SK-N-SH treated with all-trans-retinoic acid at 6 μM for 48 hours (cell line): ENCODE results near the gene TRAK1.

ENCODE experiments used
- ATAC-seq: fragments of 200-7000 bp; cut with Tn5 transposase; 3 replicates; pipeline ENCODE4 v1.9.1; 2020; ENCODE audit warnings: mild to moderate bottlenecking, moderate library complexity
- BACH2 ChIP-seq: fragments of 250-450 bp; sonication (Bioruptor Pico); IDR thresholded peaks from 2 replicates; pipeline ENCODE4 v1.9.0; 2021; ENCODE audit warnings: mild to moderate bottlenecking, borderline replicate concordance
- CSDC2 ChIP-seq: fragments of 250-450 bp; sonication (Bioruptor Pico); IDR thresholded peaks from 2 replicates; pipeline ENCODE4 v1.5.0; 2020; ENCODE audit warnings: mild to moderate bottlenecking, moderate library complexity
- ESRRG ChIP-seq: fragments of 250-450 bp; sonication (Bioruptor Pico); IDR thresholded peaks from 2 replicates; pipeline ENCODE4 v1.6.1; 2021; ENCODE audit warnings: mild to moderate bottlenecking
- ISL1 ChIP-seq: fragments of 250-450 bp; sonication (Bioruptor Pico); IDR thresholded peaks from 2 replicates; pipeline ENCODE4 v2.1.2; 2022; ENCODE audit warnings: mild to moderate bottlenecking, moderate library complexity
- PPARA ChIP-seq: fragments of 250-450 bp; sonication (Bioruptor Pico); IDR thresholded peaks from 2 replicates; pipeline ENCODE4 v1.5.0; 2020; ENCODE audit warnings: mild to moderate bottlenecking, borderline replicate concordance
- RARB ChIP-seq: fragments of 250-450 bp; sonication (Bioruptor Pico); IDR thresholded peaks from 2 replicates; pipeline ENCODE4 v1.8.0; 2021; ENCODE audit warnings: mild to moderate bottlenecking, moderate library complexity
- SNAI2 ChIP-seq: fragments of 250-450 bp; sonication (Bioruptor Pico); IDR thresholded peaks from 2 replicates; pipeline ENCODE4 v1.5.0; 2020; ENCODE audit warnings: mild to moderate bottlenecking, moderate library complexity
- TCF4 ChIP-seq: fragments of 250-450 bp; sonication (Bioruptor Pico); IDR thresholded peaks from 2 replicates; pipeline ENCODE4 v1.8.0; 2021; ENCODE audit warnings: mild to moderate bottlenecking, moderate library complexity, borderline replicate concordance
- ZC3H10 ChIP-seq: fragments of 250-450 bp; sonication (Bioruptor Pico); IDR thresholded peaks from 2 replicates; pipeline ENCODE4 v1.5.1; 2021; ENCODE audit warnings: mild to moderate bottlenecking, moderate library complexity
- ZFP3 ChIP-seq: fragments of 250-450 bp; sonication (Bioruptor Pico); IDR thresholded peaks from 2 replicates; pipeline ENCODE4 v1.5.0; 2020; ENCODE audit warnings: mild to moderate bottlenecking, moderate library complexity
- ZFP30 ChIP-seq: fragments of 450-650 bp; formaldehyde crosslinking; IDR thresholded peaks from 2 replicates; pipeline ENCODE4 v1.5.0; 2022; ENCODE audit warnings: mild to moderate bottlenecking, moderate library complexity
- ZNF565 ChIP-seq: fragments of 450-650 bp; formaldehyde crosslinking; conservative IDR thresholded peaks from 2 replicates; pipeline ENCODE4 v1.5.0; 2020; ENCODE audit warnings: low read depth, mild to moderate bottlenecking, moderate library complexity
- ZNF70 ChIP-seq: fragments of 450-650 bp; formaldehyde crosslinking; IDR thresholded peaks from 2 replicates; pipeline ENCODE4 v1.5.0; 2020; ENCODE audit warnings: mild to moderate bottlenecking, moderate library complexity
- ZNF8 ChIP-seq: fragments of 450-650 bp; formaldehyde crosslinking; IDR thresholded peaks from 2 replicates; pipeline ENCODE4 v1.5.0; 2020; ENCODE audit warnings: mild to moderate bottlenecking, moderate library complexity
- TF ChIP-seq, protein P1 (sequence below): fragments of 250-450 bp; sonication (Bioruptor Pico); IDR thresholded peaks from 2 replicates; pipeline ENCODE4 v1.8.0; 2020; ENCODE audit warnings: mild to moderate bottlenecking, moderate library complexity, borderline replicate concordance
- TF ChIP-seq, protein P2 (sequence below): fragments of 250-450 bp; sonication (Bioruptor Pico); IDR thresholded peaks from 2 replicates; pipeline ENCODE4 v1.5.0; 2020; ENCODE audit warnings: mild to moderate bottlenecking, moderate library complexity
- TF ChIP-seq, protein P3 (sequence below): fragments of 250-450 bp; sonication (Bioruptor Pico); IDR thresholded peaks from 2 replicates; pipeline ENCODE4 v1.8.0; 2021; ENCODE audit warnings: low read depth, mild to moderate bottlenecking, moderate library complexity, borderline replicate concordance
- TF ChIP-seq, protein P4 (sequence below): fragments of 250-450 bp; sonication (Bioruptor Pico); IDR thresholded peaks from 2 replicates; pipeline ENCODE4 v1.5.1; 2021; ENCODE audit warnings: mild to moderate bottlenecking, moderate library complexity

Gene TRAK1

DNA sequence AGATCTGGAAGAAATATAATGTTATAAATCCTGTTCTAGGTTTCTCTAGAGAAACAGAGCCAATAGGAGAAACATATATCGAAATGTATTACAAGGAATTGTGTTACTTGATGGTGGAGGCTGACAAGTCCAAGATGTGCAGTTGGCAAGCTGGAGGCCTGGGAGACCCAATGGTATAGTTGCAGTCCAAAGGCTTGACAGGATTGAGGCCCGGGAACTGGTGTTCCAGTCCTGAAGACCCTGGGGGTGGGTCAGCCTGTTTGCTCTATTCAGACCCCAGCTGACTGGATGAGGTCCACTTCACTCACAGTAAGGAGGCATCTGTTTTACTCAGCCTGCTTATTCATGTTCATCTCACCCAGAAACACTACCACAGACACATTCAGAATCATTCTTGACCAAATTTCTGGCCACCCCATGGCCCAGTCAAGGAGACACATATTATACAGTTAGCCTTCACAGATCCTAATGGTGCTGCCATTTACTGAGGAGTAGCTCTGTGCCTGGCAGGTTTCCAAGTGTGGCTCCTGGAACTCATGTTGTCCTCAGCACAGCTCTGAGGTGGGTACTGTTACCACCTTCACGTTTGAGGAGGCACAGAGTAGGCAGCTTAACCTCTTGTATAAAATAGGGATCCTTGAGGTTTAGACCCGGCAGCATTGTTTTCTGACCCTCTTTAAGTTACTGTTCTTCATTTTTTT, 3.7 kb downstream of the TRAK1 start:
- TF ChIP-seq TCF4 (CRISPR knock-in tag) (no peak), ZNF70 (no peak), ZNF565 (no peak)
- TF ChIP-seq, protein P1, sequence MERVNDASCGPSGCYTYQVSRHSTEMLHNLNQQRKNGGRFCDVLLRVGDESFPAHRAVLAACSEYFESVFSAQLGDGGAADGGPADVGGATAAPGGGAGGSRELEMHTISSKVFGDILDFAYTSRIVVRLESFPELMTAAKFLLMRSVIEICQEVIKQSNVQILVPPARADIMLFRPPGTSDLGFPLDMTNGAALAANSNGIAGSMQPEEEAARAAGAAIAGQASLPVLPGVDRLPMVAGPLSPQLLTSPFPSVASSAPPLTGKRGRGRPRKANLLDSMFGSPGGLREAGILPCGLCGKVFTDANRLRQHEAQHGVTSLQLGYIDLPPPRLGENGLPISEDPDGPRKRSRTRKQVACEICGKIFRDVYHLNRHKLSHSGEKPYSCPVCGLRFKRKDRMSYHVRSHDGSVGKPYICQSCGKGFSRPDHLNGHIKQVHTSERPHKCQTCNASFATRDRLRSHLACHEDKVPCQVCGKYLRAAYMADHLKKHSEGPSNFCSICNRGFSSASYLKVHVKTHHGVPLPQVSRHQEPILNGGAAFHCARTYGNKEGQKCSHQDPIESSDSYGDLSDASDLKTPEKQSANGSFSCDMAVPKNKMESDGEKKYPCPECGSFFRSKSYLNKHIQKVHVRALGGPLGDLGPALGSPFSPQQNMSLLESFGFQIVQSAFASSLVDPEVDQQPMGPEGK (CRISPR knock-in tag), result no peak
- ATAC-seq, result no peak

DNA sequence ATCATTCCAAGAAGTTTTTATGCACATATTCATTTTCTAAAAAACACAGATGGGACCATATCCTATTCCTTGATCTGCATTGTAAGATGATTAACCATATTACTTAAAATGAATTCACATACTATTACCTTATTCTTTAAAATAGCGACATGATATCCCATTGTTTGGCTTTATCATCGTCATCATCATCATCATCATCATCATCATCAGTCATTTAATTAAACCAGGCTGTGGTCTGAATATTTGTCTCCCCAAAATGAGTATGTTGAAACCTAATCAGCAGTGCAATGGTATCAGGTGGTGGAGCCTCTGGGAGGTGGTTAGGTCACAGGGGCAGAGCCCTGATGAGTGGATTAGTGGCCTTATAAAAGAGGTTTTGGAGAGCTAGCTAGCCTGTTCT, 4.4 kb downstream of the TRAK1 start:
- TF ChIP-seq ZFP3 (CRISPR knock-in tag), result no peak
- TF ChIP-seq RARB (CRISPR knock-in tag), result no peak
- TF ChIP-seq, protein P2, sequence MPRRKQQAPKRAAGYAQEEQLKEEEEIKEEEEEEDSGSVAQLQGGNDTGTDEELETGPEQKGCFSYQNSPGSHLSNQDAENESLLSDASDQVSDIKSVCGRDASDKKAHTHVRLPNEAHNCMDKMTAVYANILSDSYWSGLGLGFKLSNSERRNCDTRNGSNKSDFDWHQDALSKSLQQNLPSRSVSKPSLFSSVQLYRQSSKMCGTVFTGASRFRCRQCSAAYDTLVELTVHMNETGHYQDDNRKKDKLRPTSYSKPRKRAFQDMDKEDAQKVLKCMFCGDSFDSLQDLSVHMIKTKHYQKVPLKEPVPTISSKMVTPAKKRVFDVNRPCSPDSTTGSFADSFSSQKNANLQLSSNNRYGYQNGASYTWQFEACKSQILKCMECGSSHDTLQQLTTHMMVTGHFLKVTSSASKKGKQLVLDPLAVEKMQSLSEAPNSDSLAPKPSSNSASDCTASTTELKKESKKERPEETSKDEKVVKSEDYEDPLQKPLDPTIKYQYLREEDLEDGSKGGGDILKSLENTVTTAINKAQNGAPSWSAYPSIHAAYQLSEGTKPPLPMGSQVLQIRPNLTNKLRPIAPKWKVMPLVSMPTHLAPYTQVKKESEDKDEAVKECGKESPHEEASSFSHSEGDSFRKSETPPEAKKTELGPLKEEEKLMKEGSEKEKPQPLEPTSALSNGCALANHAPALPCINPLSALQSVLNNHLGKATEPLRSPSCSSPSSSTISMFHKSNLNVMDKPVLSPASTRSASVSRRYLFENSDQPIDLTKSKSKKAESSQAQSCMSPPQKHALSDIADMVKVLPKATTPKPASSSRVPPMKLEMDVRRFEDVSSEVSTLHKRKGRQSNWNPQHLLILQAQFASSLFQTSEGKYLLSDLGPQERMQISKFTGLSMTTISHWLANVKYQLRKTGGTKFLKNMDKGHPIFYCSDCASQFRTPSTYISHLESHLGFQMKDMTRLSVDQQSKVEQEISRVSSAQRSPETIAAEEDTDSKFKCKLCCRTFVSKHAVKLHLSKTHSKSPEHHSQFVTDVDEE (CRISPR knock-in tag), result no peak
- no peak for TF ChIP-seq BACH2 (CRISPR knock-in tag)
- TF ChIP-seq, protein P3, sequence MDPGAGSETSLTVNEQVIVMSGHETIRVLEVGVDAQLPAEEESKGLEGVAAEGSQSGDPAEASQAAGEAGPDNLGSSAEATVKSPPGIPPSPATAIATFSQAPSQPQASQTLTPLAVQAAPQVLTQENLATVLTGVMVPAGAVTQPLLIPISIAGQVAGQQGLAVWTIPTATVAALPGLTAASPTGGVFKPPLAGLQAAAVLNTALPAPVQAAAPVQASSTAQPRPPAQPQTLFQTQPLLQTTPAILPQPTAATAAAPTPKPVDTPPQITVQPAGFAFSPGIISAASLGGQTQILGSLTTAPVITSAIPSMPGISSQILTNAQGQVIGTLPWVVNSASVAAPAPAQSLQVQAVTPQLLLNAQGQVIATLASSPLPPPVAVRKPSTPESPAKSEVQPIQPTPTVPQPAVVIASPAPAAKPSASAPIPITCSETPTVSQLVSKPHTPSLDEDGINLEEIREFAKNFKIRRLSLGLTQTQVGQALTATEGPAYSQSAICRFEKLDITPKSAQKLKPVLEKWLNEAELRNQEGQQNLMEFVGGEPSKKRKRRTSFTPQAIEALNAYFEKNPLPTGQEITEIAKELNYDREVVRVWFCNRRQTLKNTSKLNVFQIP (CRISPR knock-in tag), result no peak
- no peak for TF ChIP-seq ISL1 (CRISPR knock-in tag)
- TF ChIP-seq ZC3H10 (CRISPR knock-in tag), result no peak
- ATAC-seq, result no peak

DNA sequence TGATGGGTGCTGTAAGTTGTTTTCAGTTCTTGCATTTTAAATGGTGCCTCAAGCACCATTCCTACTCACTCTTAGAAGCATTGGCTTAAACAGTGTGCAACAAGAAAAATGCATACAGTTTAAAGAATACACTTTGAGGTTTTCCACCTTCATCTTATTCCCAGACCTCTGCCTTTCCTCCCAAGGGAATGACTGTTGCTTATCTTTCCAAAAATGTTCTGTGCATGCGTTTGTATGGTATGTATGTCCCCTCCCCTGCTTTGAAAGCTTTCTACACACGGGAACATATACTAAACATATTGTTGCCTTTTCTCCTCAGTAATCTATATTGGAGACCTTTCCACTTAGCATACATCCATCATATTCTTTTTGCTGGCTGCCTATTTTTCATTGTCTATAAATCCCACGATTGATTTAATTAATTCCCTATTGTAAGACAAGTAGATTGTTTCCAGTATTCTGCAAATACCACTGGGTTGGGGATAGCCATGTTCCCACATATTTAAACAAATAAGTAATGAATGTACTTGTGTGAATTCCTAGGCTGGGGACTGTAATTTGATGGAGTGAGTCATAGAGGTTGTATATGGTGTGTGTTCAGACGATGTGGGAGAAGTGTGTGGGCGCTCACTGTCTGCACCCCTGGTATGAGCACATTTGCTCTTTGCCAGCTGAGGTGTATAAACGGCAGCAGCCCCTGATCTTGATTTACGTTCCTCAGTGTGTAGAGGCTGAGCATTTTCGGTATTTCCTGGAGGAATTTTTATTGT, 5.8 kb downstream of the TRAK1 start:
- ATAC-seq, result peak; percentile 66
- TF ChIP-seq ZFP3 (CRISPR knock-in tag), result no peak
- TF ChIP-seq ISL1 (CRISPR knock-in tag), result peak; percentile 61

DNA sequence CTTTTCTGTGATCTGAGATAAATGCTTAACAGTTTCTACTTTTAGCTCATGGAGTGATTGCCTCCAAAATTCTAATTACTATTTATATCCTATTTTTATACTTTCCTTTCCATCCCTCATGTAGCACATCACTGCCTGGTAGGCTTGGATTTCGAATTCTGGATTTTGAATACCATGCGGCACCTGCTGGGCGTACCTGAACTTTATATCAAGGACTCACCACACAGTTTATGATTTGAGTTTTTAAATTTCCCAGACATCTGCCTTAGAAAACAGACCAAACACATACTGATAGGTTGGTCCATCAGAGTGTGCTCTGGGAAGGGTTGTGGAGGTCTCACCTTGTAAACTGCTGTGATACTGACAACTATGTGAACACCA, 6.4 kb downstream of the TRAK1 start:
- TF ChIP-seq ZNF8 (CRISPR knock-in tag), result no peak
- TF ChIP-seq, all 23 proteins: peak for 0

DNA sequence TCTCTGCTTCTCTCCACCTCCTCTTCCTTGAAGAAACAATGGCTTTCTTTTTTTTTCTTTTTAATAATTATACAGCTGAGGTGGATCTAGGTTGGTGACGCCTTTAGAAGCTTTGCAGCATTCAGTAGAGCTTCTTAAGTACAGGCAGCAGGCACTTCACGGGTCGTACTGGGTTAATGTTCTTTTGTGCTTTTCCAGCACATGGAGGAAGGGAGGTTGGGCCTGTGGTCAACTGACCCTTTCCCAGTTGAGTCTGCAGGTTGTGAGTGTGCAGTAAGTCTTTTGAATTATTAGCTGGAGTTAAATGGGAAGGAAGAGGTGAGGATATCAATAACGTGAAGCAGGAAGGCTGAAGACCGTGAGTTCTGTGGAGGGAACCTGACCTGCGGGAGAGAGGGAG, 7.0 kb downstream of the TRAK1 start:
- ATAC-seq, result no peak
- no peak for TF ChIP-seq ZFP30 (CRISPR knock-in tag)
- no peak for TF ChIP-seq ZNF8 (CRISPR knock-in tag)
- no peak for TF ChIP-seq PPARA (CRISPR knock-in tag)
- TF ChIP-seq ZNF565, result no peak
- TF ChIP-seq ESRRG, result no peak
- TF ChIP-seq ZFP3 (CRISPR knock-in tag), result no peak
- TF ChIP-seq, all 23 proteins: peak for 0

More for the DNA sequence above, 6.4 kb downstream of the TRAK1 start:
- ATAC-seq, result peak; percentile 8; the same call in 1 of the 3 replicates

DNA sequence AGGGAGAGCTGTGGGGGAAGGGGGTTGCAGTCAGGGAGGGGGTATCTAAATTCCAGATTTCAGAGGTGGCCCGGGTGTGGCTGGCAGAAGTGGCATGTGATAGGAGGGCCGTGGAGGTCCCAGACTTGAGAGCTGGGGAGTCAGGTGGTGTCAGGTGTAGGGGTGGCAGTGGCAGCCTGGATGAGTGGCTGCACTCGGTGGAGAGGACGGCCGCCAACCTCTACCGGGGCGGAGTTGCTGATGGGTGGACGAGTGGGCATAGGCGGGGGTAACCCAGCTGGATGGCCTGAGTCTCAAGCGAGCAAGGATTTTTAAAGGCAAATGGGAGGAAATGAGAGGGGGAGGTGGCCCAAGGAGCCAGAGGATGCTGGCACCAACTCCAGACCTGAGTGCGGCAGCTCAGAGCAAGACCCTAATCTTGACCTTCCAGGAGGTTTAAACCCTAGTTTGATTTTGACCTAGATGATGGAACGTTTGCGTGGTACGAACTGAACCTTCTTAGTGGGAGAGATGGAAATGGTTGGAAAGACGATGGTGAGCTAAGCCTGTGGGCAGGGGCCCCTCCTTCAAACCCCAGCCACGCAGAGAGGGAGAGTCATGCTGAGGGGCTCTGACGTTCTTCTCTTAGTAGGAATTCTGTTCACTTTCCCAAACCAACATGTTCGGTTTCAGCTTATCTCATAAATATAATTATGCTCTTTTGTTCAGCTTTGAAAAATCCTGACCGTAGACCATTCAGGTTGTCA, 8.0 kb downstream of the TRAK1 start:
- TF ChIP-seq ZC3H10 (CRISPR knock-in tag) (no peak), PPARA (CRISPR knock-in tag) (no peak), SNAI2 (CRISPR knock-in tag) (no peak), RARB (CRISPR knock-in tag) (no peak), CSDC2 (no peak), ZNF565 (no peak), ZNF8 (CRISPR knock-in tag) (no peak)
- TF ChIP-seq, protein P1 (CRISPR knock-in tag), result no peak
- TF ChIP-seq, protein P4, sequence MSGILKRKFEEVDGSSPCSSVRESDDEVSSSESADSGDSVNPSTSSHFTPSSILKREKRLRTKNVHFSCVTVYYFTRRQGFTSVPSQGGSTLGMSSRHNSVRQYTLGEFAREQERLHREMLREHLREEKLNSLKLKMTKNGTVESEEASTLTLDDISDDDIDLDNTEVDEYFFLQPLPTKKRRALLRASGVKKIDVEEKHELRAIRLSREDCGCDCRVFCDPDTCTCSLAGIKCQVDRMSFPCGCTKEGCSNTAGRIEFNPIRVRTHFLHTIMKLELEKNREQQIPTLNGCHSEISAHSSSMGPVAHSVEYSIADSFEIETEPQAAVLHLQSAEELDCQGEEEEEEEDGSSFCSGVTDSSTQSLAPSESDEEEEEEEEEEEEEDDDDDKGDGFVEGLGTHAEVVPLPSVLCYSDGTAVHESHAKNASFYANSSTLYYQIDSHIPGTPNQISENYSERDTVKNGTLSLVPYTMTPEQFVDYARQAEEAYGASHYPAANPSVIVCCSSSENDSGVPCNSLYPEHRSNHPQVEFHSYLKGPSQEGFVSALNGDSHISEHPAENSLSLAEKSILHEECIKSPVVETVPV (CRISPR knock-in tag), result no peak
- peak; percentile 12; the same call in 2 of the 3 replicates for ATAC-seq
